GM18861 (cell line): Measurements from ENCODE around the gene ZNF358.

ENCODE experiments used
- ATAC-seq: cut with Tn5 transposase; IDR thresholded peaks from one replicate; pipeline ENCODE4 v1.9.1; 2021; ENCODE audit not compliant: unreplicated experiment

The ZNF358 gene

GRCh38 chr19:7515645-7516151 is at the start of gene ZNF358:
Gene ZNF358, plus strand, starts transcription at chr19:7516103. Its CDS starts 3,140 bp downstream, at chr19:7519243.
- no peak for ATAC-seq

- no peak for ATAC-seq
These were observed 48.6 kb upstream of the ZNF358 start for GRCh38 chr19:7467009-7467989.

GRCh38 chr19:7468840-7469239 is 47.1 kb upstream of the ZNF358 start:
- ATAC-seq = no peak

- ATAC-seq = no peak
These were observed 46.1 kb upstream of the ZNF358 start for GRCh38 chr19:7469669-7470285.

- no peak for ATAC-seq
These were observed 45.2 kb upstream of the ZNF358 start for GRCh38 chr19:7470540-7471305.

- no peak for ATAC-seq
These were observed 43.9 kb upstream of the ZNF358 start for GRCh38 chr19:7471696-7472615.

GRCh38 chr19:7475665-7476064 is 40.2 kb upstream of the ZNF358 start:
- ATAC-seq = no peak

GRCh38 chr19:7476241-7476640 is 39.7 kb upstream of the ZNF358 start:
- ATAC-seq = no peak

- ATAC-seq = no peak
These were observed 39.0 kb upstream of the ZNF358 start for GRCh38 chr19:7476777-7477494.

GRCh38 chr19:7477758-7478157 is 38.1 kb upstream of the ZNF358 start:
- ATAC-seq = no peak

- no peak for ATAC-seq
These were observed 37.6 kb upstream of the ZNF358 start for GRCh38 chr19:7478173-7478842.

- ATAC-seq = no peak
These were observed 37.1 kb upstream of the ZNF358 start for GRCh38 chr19:7478843-7479227.

- no peak for ATAC-seq
These were observed 35.5 kb upstream of the ZNF358 start for GRCh38 chr19:7480222-7480969.

GRCh38 chr19:7480970-7481255 is 35.0 kb upstream of the ZNF358 start:
- ATAC-seq = no peak

GRCh38 chr19:7482584-7483439 is 33.1 kb upstream of the ZNF358 start:
- ATAC-seq = no peak

GRCh38 chr19:7483720-7484201 is 32.1 kb upstream of the ZNF358 start:
- no peak for ATAC-seq

- ATAC-seq = no peak
These were observed 29.0 kb upstream of the ZNF358 start for GRCh38 chr19:7486923-7487322.
